MCF 10A (cell line): ENCODE results near the gene ANO6. TPM values are rescaled to one million over a fixed set of nuclear protein-coding genes. Genes with fewer than 3 reads are reported as not detected.
"Not testable (repeated sequence)": the region's sequence is repeated elsewhere in the genome, so short reads cannot be mapped to it uniquely, and the experiment has no call there.

ENCODE experiments used
- BruUV-seq: library from RNA; stranded (reverse); fragments of 400-500 nt; replicated peaks from 2 replicates; lab custom pipeline; 2021; lab: Mats Ljungman, UMichigan
- CTCF ChIA-PET: fragments of 300-600 bp; sonication (Branson Sonifier 250); formaldehyde crosslinking; extraction: SDS; loops from one replicate; lab custom pipeline; 2021; ENCODE audit warnings: antibody characterized with exemption, inconsistent platforms; lab: Yijun Ruan, JAX
- POLR2A ChIA-PET: fragments of 300-600, 350-650 bp; sonication (Branson Sonifier 250); formaldehyde crosslinking; extraction: SDS; loops from one replicate; lab custom pipeline; 2020; ENCODE audit warnings: antibody characterized with exemption, inconsistent platforms; lab: Yijun Ruan, JAX
- DNase-seq: peaks from one replicate; pipeline ENCODE4 v3.0.0-alpha.2; 2018; ENCODE audit not compliant: unreplicated experiment
- H3K27ac Mint-ChIP-seq: one replicate; pipeline ENCODE4 v1.8.0; 2022; ENCODE audit warnings: mild to moderate bottlenecking, low read depth, mixed read lengths; ENCODE audit not compliant: unreplicated experiment
- H3K27me3 Mint-ChIP-seq: one replicate; pipeline ENCODE4 v1.8.0; 2022; ENCODE audit warnings: mixed read lengths; ENCODE audit not compliant: insufficient read depth, unreplicated experiment
- H3K36me3 Mint-ChIP-seq: one replicate; pipeline ENCODE4 v1.8.0; 2022; ENCODE audit warnings: mild to moderate bottlenecking, moderate library complexity, mixed read lengths; ENCODE audit not compliant: insufficient read depth, unreplicated experiment
- H3K4me1 Mint-ChIP-seq: one replicate; pipeline ENCODE4 v1.8.0; 2022; ENCODE audit warnings: mixed read lengths; ENCODE audit not compliant: insufficient read depth, unreplicated experiment
- H3K4me3 Mint-ChIP-seq: one replicate; pipeline ENCODE4 v1.8.0; 2022; ENCODE audit warnings: mild to moderate bottlenecking, moderate library complexity, mixed read lengths; ENCODE audit not compliant: unreplicated experiment
- H3K9me3 Mint-ChIP-seq: one replicate; pipeline ENCODE4 v1.8.0; 2022; ENCODE audit warnings: mixed read lengths; ENCODE audit not compliant: unreplicated experiment
- intact Hi-C: fragments of 100-400 bp; cut with micrococcal nuclease; formaldehyde crosslinking; loops from 2 replicates; pipeline ENCODE4 v1.14.1; 2022
- total RNA-seq: library from RNA; stranded (reverse); gene quantifications from 2 replicates; pipeline ENCODE4 v1.2.3, GENCODE V29; 2022
- TF ChIP-seq, protein P1 (sequence below): fragments of 200-600 bp; IDR thresholded peaks from one replicate; pipeline ENCODE4 v1.8.0; 2022; ENCODE audit warnings: antibody characterized with exemption, mild to moderate bottlenecking; ENCODE audit not compliant: unreplicated experiment

ANO6 gene
- total RNA-seq, 1 experiment from 2014 or later, result 25.4 TPM

DNA sequence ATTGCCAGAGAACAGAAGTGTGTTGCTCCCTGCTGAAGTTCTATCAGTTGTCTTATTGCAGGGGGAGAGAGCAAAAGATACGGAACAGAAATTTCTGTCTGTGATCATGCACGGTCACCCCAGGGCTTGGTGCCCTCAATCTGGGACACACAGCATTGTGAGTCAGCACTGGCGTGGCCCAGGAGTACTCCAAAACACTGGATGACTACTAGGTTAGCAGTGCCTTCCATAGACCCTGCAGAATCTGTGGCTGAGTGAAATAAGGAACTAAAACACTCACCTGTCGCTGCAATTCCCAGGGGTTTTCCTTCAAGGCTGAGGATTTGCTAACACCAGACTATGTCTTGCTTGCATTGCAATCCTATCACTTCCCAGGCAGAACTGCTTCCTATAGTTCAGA, 165.5 kb downstream of the ANO6 start:
- Mint-ChIP-seq H3K36me3 (peaks cover 24% of the 10 kb centered on the region), H3K4me1 (peaks cover 7% of the 10 kb centered on the region), H3K9me3 (no peaks in the 10 kb centered on the region), H3K4me3 (no peak overlapping the region), H3K27me3 (no peaks in the 10 kb centered on the region), H3K27ac (no peak overlapping the region)
- BruUV-seq, result no TSS peak
- intact Hi-C loops, result no loop called here
- CTCF ChIA-PET, result interaction anchor here (1.1 kb wide), 1 partner anchor 28 kb away, joined by 3 read pairs; no protein-coding TSS in a partner anchor
- TF ChIP-seq, protein P1, sequence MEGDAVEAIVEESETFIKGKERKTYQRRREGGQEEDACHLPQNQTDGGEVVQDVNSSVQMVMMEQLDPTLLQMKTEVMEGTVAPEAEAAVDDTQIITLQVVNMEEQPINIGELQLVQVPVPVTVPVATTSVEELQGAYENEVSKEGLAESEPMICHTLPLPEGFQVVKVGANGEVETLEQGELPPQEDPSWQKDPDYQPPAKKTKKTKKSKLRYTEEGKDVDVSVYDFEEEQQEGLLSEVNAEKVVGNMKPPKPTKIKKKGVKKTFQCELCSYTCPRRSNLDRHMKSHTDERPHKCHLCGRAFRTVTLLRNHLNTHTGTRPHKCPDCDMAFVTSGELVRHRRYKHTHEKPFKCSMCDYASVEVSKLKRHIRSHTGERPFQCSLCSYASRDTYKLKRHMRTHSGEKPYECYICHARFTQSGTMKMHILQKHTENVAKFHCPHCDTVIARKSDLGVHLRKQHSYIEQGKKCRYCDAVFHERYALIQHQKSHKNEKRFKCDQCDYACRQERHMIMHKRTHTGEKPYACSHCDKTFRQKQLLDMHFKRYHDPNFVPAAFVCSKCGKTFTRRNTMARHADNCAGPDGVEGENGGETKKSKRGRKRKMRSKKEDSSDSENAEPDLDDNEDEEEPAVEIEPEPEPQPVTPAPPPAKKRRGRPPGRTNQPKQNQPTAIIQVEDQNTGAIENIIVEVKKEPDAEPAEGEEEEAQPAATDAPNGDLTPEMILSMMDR, result no peak
- POLR2A ChIA-PET, result no interaction called here
- DNase-seq, result no peak

DNA sequence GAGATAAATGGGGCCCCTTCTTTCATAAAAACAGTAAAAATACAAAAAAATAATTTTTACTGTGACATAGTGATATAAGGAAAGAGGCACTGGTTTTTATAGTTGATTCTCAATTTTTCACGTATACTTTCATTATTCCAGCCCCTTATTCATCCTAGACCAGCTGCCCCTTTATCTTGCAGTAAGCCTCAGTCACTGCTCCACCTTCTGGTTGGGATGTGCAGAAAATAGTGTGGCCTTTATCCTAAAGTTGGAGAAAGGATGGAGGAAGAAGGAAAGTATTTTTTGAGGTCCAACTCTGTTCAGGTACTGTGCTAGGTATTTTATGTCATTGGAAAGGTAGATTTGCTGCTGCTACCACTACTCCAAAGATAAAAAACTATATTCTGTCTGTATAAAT, 172.7 kb downstream of the ANO6 start:
- Mint-ChIP-seq H3K4me3 (no peak overlapping the region), H3K27ac (no peak overlapping the region), H3K27me3 (no peaks in the 10 kb centered on the region), H3K9me3 (peaks cover 7% of the 10 kb centered on the region), H3K36me3 (peaks cover 45% of the 10 kb centered on the region), H3K4me1 (no peaks in the 10 kb centered on the region)
- TF ChIP-seq, protein P1, result peak; percentile 50
- BruUV-seq, result no TSS peak
- intact Hi-C loops, result loop anchor here (1.0 to 2.0 kb wide), 3 partner anchors 119 to 218 kb away; no protein-coding TSS in a partner anchor
- DNase-seq, result peak; percentile 48
- ChIA-PET POLR2A (interaction anchor here (0.9 to 1.1 kb wide), 2 partner anchors 49 to 174 kb away, joined by 3 read pairs; no protein-coding TSS in a partner anchor), CTCF (interaction anchor here (0.6 to 4.8 kb wide), 49 partner anchors 8 to 1829 kb away, joined by 3 to 40 read pairs (median 4); partner anchors contain the start of gene ANO6)

DNA sequence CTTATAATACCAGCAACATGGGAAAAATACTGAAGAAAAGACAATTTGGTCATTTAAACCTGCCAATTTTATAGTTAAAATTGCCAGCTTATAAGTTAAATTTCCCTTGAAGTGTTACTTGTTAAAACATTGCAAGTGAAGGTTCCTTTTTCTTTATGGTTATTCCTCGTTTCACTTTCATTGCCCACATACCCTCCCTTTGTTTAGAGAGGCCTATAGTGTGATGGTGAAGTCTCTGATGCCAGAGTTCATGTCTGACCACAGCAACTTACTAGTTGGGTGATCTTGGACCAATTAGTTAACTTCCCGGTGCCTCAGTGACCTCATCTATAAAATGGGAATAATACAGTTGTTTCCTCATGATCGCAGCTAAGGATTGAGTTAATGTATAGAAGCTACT, 173.5 kb downstream of the ANO6 start:
- Mint-ChIP-seq H3K27me3 (no peaks in the 10 kb centered on the region), H3K27ac (no peak overlapping the region), H3K9me3 (peaks cover 11% of the 10 kb centered on the region), H3K36me3 (peaks cover 42% of the 10 kb centered on the region), H3K4me1 (no peaks in the 10 kb centered on the region), H3K4me3 (no peak overlapping the region)
- TF ChIP-seq, protein P1, result no peak
- no peak for DNase-seq
- POLR2A ChIA-PET, result interaction anchor here (0.6 to 1.0 kb wide), 4 partner anchors 49 to 200 kb away, joined by 3 read pairs; partner anchors contain the start of gene ANO6
- CTCF ChIA-PET, result interaction anchor here (0.6 to 4.8 kb wide), 30 partner anchors 10 to 698 kb away, joined by 3 to 40 read pairs (median 4); partner anchors contain the start of gene ANO6
- BruUV-seq, result no TSS peak
- intact Hi-C loops, result loop anchor here (2.0 kb wide), 1 partner anchor 175 kb away; no protein-coding TSS in a partner anchor

DNA sequence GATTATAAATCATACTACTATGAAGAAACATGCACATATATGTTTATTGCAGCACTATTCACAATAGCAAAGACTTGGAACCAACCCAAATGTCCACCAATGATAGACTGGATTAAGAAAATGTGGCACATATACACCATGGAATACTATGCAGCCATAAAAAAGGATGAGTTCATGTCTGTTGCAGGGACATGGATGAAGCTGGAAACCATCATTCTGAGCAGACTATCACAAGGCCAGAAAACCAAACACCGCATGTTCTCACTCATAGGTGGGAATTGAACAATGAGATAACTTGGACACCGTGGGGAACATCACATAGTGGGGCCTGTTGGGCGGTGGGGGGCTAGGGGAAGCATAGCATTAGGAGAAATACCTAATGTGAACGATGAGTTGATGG, 181.6 kb downstream of the ANO6 start:
- H3K4me3 Mint-ChIP-seq, H3K4me1 Mint-ChIP-seq, H3K27ac Mint-ChIP-seq, DNase-seq, POLR2A ChIA-PET, H3K27me3 Mint-ChIP-seq, BruUV-seq, intact Hi-C loops: not testable (repeated sequence)
- peaks cover 26% of the 10 kb centered on the region for H3K9me3 Mint-ChIP-seq
- CTCF ChIA-PET, result interaction anchor here (0.6 to 0.7 kb wide), 2 partner anchors 9 to 375 kb away, joined by 3 to 4 read pairs; no protein-coding TSS in a partner anchor
- H3K36me3 Mint-ChIP-seq, result peaks cover 12% of the 10 kb centered on the region
